Spleen (tissue), 11 donors: ENCODE data around the gene CDCA5. TPM values are rescaled to one million over a fixed set of nuclear protein-coding genes. Genes with fewer than 3 reads are reported as not detected.

Experiments
- DNase-seq: peaks from one replicate; pipeline ENCODE4 v3.0.0-alpha.2; 2020
- H3K27ac ChIP-seq, 8 donors: fragments of 200-600 bp; sonication (generic) in 7 of 8; 1 replicate in 4 of 8; 2 replicates in 4 of 8; pipeline versions ENCODE4 v1.5.0 to v1.8.0; 2016 to 2021; ENCODE audit warnings: inconsistent platforms in 4 of 8, mild to moderate bottlenecking in 4 of 8, moderate library complexity in 1 of 8
- H3K27me3 ChIP-seq, 7 donors: fragments of 200-600 bp; sonication (generic) in 6 of 7; replicated peaks in 1 of 7; 1 replicate in 4 of 7; 2 replicates in 3 of 7; pipeline versions ENCODE4 v1.5.0 to v1.8.0; 2016 to 2021; ENCODE audit warnings: inconsistent platforms in 3 of 7, mild to moderate bottlenecking in 1 of 7
- H3K36me3 ChIP-seq, 6 donors: fragments of 200-600 bp; sonication (generic) in 5 of 6; 1 replicate in 4 of 6; 2 replicates in 2 of 6; pipeline versions ENCODE4 v1.5.0 to v1.8.0; 2016 to 2021; ENCODE audit warnings: inconsistent platforms in 2 of 6
- H3K4me1 ChIP-seq, 6 donors: fragments of 200-600 bp; sonication (generic) in 5 of 6; 1 replicate in 3 of 6; 2 replicates in 3 of 6; pipeline versions ENCODE4 v1.5.0 to v1.8.0; 2016 to 2021; ENCODE audit warnings: inconsistent platforms in 3 of 6
- H3K4me3 ChIP-seq, 8 donors: fragments of 200-600 bp; sonication (generic) in 7 of 8; 1 replicate in 4 of 8; 2 replicates in 4 of 8; pipeline versions ENCODE4 v1.5.0 to v1.8.0; 2016 to 2021; ENCODE audit warnings: inconsistent platforms in 4 of 8, mild to moderate bottlenecking in 4 of 8, moderate library complexity in 2 of 8
- H3K9me3 ChIP-seq, 8 donors: fragments of 200-600 bp; sonication (generic) in 7 of 8; 1 replicate in 4 of 8; 2 replicates in 4 of 8; pipeline versions ENCODE4 v1.5.0 to v1.8.0; 2016 to 2021; ENCODE audit warnings: inconsistent platforms in 4 of 8
- CTCF ChIP-seq, 11 experiments: fragments of 200-600 bp in 7 of 11; fragments of 450-650 bp in 4 of 11; sonication (generic) in 4 of 11; IDR thresholded peaks in 8 of 11; conservative IDR thresholded peaks in 3 of 11; 1 replicate in 7 of 11; 2 replicates in 4 of 11; pipeline versions ENCODE4 v1.4.0 to v1.8.0; 2016 to 2021; ENCODE audit warnings: antibody characterized with exemption in 11 of 11, inconsistent platforms in 4 of 11, mild to moderate bottlenecking in 1 of 11
- POLR2A ChIP-seq, 3 donors: fragments of 450-650 bp; IDR thresholded peaks; one replicate each; pipeline ENCODE4 v1.5.1; 2017; ENCODE audit warnings: antibody characterized with exemption in 3 of 3, mild to moderate bottlenecking in 1 of 3
- POLR2AphosphoS5 ChIP-seq, 3 donors: sonication (generic); formaldehyde crosslinking; IDR thresholded peaks; one replicate each; pipeline ENCODE4 v1.5.1; 2017; ENCODE audit warnings: antibody characterized with exemption in 3 of 3
- WGBS, 5 donors: extraction: QIAGEN DNeasy Blood & Tissue Kit in 3 of 5; methylation state at CpG; one replicate each; pipeline versions ENCODE4 v1.1.5 to v1.1.7; 2013 to 2018; 5-methylcytosine and 5-hydroxymethylcytosine counted together
- intact Hi-C: fragments of 100-400 bp; cut with DNase I; formaldehyde crosslinking; loops from one replicate; pipeline ENCODE4 v1.15.0; 2023; ENCODE audit warnings: low total_unique reads
- polyA plus RNA-seq, 3 donors: library from polyadenylated mRNA; stranded (reverse); fragments of 200-250 nt; gene quantifications; one replicate each; pipeline ENCODE4 v1.2.1, GENCODE V29; 2013
- total RNA-seq, 7 donors: library from RNA; depleted of rRNA in 3 of 7; stranded (reverse); fragments of >200 nt in 3 of 7; fragmentation: NEBNext Ultra II Directional in 4 of 7; extraction: Animal tissue kit (Norgen Biotek cat#: 25700) in 4 of 7; gene quantifications; one replicate each; pipeline versions ENCODE4 v1.1.0 to v1.2.1, GENCODE V29; 2016 to 2021
- donor health status: healthy with polysubstance abuse.
- donor health status: DM: no; HTN: no; CAD: no; lungs with moderate emphysema.
- donor health status: DM: no; HTN: no; CAD: no.
- donor health status: Bipolar disorder and iron deficiency.
- donor health status: healthy.
- donor health status: DM: no; HTN: no; CAD: no.
- donor health status: DM: yes; HTN: yes; CAD: no.

CDCA5 gene
- total and polyA plus RNA-seq, 10 donors: 1.5 to 11.1 (median 5.3) TPM

DNA sequence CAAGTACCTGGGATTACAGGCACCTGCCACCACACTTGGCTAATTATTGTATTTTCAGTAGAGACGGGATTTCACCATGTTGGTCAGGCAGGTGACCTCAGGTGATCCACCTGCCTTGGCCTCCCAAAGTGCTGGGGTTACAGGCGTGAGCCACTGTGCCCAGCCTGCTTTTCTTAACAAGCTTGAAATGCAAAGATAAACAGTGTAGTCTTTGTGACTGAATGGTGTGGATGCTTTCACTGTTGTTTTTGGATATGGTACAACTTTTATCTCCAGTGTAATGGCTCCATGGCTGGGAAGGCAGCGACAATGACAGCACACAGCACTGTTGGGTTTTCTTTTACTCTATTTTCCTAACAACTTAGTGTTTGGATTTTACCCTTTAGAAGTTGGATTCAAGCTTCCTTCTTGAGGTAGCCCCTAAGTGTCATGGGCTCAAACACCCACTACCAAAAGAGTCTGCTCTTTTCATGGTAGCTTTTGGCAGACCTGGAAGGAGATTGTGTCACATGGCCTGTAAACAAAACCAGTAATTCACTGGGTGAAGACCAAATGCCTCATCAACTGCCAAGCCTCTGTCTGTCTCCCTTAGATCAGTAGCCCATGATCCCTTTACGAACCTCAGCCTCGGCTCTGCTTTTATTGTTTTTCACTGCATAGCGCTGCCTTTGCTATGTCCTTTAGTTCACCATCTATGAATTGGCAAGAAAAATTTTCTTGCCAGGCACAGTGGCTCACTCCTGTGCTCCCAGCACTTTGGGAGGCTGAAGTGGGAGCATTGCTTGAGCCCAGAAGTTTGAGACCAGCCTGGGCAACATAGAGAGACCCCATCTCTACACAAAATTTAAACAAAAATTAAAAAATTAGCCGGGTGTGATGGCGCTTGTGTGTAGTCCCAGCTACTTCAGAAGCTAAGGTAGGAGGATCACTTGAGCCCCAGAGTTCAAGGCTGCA is 18.6 kb upstream of the CDCA5 start:
- Histone ChIP-seq H3K27me3 (no peaks in the 10 kb centered on the region), H3K4me1 (peaks cover 3 to 42% (median 10%) of the 10 kb centered on the region in 6 donors), H3K36me3 (peaks cover 0 to 92% (median 18%) of the 10 kb centered on the region in 6 donors), H3K4me3 (no peak overlapping the region), H3K27ac (no peak overlapping the region), H3K9me3 (no peaks in the 10 kb centered on the region)
- intact Hi-C loops: no loop called here
- no peak for TF ChIP-seq POLR2A (IDR thresholded peaks at IDR 0.05)
- TF ChIP-seq CTCF (IDR thresholded peaks at IDR 0.05 in 8 of 11, conservative IDR thresholded peaks at IDR 0.05 in 3 of 11): no peak
- no peak for DNase-seq
- WGBS, 5 donors: 95 to 98% (median 96%) methylated on average over 8 of the region's 8 CpGs

- H3K9me3 ChIP-seq: no peaks in the 10 kb centered on the region
- DNase-seq: no peak
- no peak overlapping the region for H3K4me3 ChIP-seq
- TF ChIP-seq POLR2A (IDR thresholded peaks at IDR 0.05) (no peak), CTCF (IDR thresholded peaks at IDR 0.05 in 8 of 11, conservative IDR thresholded peaks at IDR 0.05 in 3 of 11) (no peak), POLR2AphosphoS5 (IDR thresholded peaks at IDR 0.05) (no peak)
- WGBS, 5 donors: 91 to 95% (median 93%) methylated on average over 6 of the region's 6 CpGs
- intact Hi-C loops: no loop called here
- H3K4me1 ChIP-seq: peaks cover 13 to 54% (median 21%) of the 10 kb centered on the region in 6 donors
- no peaks in the 10 kb centered on the region for H3K27me3 ChIP-seq
- peaks cover 0 to 83% (median 17%) of the 10 kb centered on the region in 6 donors for H3K36me3 ChIP-seq
- no peak overlapping the region for H3K27ac ChIP-seq
Observed at GRCh38 chr11:65100674-65101350, 17.0 kb upstream of the CDCA5 start.

DNA sequence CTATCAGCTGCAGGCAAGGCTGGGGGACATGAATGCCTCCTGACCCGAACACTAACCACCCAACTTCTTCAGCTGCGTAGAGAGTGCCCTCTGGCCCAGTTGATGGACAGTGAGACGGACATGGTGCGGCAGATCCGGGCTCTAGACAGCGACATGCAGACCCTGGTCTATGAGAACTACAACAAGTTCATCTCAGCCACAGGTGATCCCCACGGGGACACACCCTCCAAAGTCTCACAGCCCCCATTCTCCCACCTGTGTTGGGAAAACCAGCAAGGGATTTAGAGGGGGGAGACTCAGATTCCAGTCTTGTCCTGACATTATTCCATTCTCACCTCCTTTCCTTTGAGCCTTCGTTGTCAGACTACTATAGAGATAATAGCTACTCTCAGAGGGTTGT is 13.1 kb upstream of the CDCA5 start:
- WGBS, 5 donors: 53 to 62% (median 57%) methylated on average over 8 of the region's 8 CpGs
- DNase-seq: no peak
- TF ChIP-seq POLR2AphosphoS5 (IDR thresholded peaks at IDR 0.05) (no peak), CTCF (IDR thresholded peaks at IDR 0.05 in 8 of 11, conservative IDR thresholded peaks at IDR 0.05 in 3 of 11) (no peak), POLR2A (IDR thresholded peaks at IDR 0.05) (no peak)
- peak overlapping the region; percentile 73 to 96 (median 93) for H3K27ac ChIP-seq
- intact Hi-C loops: no loop called here
- peak overlapping the region; percentile 72 to 95 (median 90) for H3K4me3 ChIP-seq
- peaks cover 15 to 37% (median 23%) of the 10 kb centered on the region in 6 donors for H3K4me1 ChIP-seq
- no peaks in the 10 kb centered on the region for H3K27me3 ChIP-seq
- H3K36me3 ChIP-seq: peaks cover 0 to 47% (median 4%) of the 10 kb centered on the region in 6 donors
- no peaks in the 10 kb centered on the region for H3K9me3 ChIP-seq
